ENCODE data around the gene PER3.
"Not testable (repeated sequence)": the region's sequence is repeated elsewhere in the genome, so short reads cannot be mapped to it uniquely, and the experiment has no call there.

The PER3 gene

DNA sequence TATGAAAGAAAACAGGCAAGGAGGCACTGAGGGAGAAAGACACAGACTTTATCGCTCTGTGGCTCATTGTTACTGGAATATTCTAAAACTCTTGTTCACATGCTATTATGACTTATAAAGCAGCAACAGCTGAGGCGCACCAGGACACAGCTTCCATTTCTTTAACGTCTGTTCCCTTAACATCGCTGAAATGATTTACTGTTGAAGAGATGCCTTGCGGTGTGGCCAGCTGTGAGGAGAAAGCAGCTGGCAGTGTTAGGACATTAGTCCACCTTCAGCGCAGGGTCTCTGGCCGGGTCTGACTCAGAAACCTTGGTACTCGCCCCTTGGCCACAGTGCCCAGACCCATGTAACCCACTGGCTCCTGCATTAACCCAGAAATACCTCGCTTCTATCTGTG lies 3.1 kb upstream of the PER3 start:
- no peak for DNase-seq

DNA sequence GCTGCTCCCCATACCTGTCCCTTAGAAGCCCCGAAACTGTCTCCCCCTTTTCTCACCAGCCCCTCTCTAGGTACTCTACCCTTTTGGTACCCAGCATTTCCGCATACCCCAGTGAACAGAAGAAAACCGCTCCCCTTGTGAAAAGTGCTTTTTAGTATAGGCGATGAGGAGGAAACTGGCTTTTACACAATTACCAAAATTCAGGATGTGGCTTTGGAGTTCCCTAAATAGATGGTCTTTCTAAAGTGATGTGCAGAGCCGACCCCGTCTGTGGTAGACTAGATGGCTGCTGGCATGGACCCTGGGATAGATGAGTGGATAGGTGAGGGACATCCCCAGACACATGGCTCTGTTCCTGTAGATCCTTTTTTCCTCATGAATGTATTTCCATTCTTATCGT lies 2.6 kb upstream of the PER3 start:
- DNase-seq, result no peak

DNA sequence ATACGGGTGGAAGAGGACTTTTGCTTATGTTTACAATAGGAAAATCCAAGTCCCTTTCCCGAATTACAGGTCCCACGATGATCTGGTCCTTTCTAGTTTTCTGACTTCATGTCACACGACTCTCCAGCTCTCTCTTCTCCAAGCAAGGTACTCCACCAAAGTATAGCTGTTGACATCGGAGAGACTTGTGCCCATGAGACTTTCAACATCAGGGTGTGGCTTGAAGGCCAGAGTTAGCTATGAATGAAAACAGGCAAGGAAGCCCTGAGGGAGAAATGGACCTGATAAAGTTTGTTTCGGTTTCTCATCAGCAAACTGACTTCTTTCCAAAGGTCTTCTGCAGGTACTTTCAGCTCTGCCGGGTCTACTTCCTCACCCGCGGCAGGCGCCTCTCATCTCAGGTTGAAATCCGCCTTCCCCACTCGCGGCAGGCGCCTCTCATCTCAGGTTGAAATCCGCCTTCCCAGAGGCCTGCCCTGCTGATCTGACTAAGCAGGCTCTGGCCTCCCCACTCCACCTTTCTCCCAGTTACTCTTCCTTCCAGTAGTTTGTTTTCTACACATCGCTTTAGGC lies 2.1 kb upstream of the PER3 start:
- peak; percentile 25 for DNase-seq

DNA sequence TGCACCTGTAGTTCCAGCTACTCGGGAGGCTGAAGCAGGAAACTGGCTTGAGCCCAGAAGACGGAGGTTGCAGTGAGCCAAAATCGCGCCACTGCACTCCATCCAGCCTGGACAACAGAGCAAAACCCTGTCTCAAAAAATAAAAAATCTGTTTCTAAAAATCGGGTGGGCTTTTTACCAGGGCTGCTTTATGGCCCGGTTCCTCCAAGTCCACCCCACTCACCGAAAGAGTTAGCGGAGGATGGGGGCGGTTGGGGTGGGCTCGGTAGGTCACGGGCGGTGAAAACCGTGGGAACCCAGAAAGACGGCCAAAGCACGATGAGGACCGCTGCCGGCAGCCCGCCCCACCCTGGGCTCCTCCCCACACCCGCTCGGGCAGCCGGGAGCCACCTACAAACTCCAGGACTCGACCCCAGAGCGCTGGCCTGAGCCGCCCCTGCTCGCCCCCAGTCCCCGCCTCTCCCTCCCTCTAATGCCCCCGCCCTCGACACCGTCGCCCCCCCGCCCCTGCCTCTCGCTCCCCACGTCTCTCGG lies 846 bp upstream of the PER3 start:
- no peak for DNase-seq

DNA sequence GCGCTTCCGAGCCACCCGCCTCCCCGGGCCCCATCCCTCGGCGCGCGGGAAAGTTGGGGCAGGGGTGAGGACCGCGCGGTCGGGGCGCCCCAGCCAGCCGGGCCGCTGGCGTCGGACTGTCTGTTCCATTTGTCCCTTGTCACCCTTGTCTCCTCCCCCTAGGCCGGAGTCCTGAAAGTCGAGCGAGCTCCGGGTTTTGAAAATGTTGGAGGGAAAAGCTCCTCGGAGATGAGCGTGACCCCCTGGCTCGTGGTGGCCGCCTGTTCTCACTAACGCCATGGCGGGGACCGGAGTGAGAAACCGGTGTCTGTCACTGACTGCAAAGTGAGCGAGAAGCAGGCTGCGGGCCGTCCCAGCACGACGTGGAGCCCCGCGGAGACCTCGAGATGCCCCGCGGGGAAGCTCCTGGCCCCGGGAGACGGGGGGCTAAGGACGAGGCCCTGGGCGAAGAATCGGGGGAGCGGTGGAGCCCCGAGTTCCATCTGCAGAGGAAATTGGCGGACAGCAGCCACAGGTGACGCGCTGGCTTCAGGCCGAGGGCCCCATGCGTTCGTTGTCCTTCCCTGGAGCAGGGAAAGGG lies 491 bp downstream of the PER3 start:
- no peak for DNase-seq

DNA sequence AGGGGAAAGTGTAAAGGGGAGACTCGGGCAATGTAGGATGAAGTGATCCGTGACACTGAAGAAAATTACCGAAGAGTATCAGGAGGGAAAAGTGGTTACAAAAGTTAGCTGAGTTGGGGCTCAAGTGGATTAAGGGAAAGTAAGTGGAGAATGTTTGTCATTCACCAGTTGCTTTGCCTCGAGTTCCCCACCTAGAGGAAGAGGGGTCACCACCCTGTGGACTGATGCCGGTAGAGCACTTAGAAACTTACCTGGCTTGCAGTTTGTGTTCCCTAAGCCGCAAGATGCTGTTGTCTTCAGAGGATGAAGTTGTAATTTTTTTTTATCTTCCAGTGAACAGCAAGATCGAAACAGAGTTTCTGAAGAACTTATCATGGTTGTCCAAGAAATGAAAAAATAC lies 1.0 kb downstream of the PER3 start:
- no peak for DNase-seq

DNA sequence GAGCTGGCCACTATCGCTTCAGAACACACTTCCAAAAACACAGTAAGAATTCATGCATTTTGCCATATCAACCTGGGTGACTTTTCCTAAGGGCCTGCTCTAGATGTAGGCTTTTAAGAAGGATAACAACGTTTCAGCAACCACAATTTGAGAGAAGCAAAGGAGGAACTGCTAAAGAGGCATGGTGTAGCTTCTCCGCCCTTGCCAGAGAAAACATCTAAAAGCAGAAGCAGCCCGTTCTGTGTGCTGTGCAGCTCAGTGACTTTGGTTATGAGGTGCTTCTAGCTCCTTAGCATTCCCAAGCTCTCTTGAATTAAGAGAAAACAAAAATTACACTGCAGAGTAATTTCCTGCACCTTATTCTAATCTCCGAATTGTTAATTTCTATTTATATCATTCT lies 2.7 kb downstream of the PER3 start:
- no peak for DNase-seq

DNA sequence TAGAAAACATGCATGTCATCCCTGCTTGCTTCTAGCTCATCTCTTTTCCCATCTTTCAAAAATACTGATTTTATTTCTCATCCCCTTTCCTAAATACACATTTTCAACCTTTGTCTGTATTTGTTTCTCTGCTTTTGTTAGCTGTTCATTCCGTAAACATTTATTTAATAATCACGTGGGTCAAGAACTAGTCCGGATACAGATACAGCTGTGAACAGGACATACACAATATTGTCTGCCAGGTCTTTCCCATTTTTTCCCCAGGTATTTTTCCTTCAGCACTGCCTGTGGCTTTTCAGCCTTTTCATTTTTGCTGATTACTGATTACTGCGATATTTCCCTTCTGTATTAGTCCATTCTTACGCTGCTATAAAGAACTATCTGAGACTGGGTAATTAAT lies 5.7 kb downstream of the PER3 start:
- no peak for DNase-seq

DNA sequence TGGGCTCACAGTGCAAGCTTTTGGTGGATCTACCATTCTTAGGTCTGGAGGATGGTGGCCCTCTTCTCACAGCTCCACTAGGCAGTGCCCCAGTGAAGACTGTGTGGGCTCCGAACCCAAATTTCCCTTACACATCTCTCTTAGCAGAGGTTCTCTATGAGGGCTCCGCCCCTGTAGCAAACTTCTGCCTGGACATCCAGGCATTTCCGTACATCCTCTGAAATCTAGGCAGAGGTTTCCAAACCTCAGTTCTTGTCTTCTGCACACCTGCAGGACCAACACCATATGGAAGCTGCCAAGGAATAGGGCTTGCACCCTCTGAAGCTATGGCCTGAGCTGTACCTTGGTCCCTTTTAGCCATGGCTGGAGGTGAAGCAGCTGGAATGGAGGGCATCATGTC lies 6.9 kb downstream of the PER3 start:
- DNase-seq, result not testable (repeated sequence)

DNA sequence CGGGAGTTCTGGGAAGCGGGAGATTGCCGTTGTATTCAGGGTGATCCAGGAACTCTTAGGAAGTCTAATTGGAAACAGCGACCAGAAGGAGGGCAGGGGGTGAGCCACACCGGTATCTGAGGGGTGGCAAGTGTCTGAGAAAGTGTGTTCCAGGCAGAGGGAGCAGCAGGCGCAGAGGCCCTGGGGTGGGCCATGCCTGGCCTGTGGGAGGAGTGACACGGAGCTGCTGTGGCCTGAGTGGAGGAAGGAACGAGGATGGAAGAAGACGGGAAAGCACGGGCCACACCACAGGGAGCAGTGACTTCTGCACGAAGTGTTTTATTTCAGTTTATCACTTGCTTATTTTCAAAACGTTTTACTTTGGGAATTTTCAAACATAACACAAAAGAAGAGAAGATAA lies 11.3 kb downstream of the PER3 start:
- no peak for DNase-seq

DNA sequence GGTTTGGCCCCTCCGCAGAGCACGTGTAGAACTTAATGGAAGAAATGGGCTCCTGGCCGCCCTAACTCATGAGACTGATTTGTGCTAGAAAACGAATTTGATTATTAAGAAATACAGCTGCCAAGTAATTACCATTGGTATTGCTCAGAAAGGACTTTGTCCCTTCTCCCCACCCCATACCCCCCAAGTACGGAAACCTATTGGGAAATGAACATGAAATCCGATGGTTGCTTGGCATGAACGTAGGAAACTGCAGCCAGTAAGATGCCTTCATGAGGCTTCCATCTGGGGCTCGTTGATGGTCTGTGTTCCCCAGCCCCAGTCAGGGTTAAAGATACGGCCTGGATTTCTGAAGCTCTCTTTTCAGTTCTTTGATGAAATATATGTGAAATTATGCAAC lies 21.4 kb downstream of the PER3 start:
- DNase-seq, result no peak

DNA sequence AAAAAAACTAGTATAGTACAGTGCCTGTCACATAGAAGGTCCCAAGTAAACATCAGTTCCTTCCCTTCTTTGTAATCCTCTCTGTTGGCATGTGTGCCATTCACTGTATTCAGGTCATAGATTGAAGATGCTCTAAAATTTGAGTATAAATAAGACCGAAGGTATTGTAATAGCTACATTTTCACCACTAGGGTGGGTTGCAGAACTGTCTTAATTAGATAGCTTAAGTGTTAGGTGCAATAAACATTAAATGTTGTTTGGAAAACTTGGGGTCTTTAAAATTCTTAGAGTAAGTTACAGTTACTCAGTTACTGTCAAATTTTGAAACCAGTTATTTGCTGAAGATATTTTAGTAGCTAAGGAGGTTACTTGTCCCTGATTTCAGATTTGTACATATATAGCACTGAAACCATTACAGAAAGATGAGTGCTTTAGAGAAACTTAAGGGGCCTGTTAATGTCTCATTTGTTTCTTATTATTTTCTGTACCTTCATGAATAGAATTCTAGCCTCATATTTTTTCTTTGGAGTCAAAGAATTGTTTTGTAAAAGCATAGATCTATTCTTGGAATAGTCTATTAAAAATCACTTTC lies 24.3 kb downstream of the PER3 start:
- no peak for DNase-seq

DNA sequence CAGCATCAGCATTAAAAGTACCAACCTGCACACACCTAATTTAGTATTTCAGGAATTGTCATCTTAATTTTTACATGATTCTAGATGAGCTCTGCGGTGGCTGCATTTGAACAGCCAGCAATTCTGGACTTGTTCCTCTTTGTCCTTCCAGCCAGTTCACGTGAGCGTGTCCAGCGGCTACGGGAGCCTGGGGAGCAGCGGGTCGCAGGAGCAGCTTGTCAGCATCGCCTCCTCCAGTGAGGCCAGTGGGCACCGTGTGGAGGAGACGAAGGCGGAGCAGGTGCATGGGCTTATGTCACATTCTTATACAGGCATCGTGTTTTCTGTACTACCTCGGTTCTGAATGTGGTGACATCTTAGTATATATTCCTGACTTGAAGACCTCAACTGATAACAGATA lies 25.7 kb downstream of the PER3 start:
- DNase-seq, result no peak

DNA sequence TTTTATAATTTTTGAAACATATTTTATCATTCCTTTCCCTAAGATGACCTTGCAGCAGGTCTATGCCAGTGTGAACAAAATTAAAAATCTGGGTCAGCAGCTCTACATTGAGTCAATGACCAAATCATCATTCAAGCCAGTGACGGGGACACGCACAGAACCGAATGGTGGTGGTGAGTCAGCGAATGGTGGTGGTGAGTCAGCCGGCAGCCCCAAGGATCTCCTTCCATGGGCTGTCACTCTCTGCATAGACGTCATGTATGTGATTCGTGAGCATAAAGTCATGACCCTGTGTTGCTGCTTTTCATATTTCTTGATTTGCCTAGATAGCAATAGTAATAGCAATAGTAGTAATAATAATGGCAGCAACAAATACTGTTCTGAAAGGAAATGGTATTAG lies 26.3 kb downstream of the PER3 start:
- DNase-seq, result peak; percentile 28

DNA sequence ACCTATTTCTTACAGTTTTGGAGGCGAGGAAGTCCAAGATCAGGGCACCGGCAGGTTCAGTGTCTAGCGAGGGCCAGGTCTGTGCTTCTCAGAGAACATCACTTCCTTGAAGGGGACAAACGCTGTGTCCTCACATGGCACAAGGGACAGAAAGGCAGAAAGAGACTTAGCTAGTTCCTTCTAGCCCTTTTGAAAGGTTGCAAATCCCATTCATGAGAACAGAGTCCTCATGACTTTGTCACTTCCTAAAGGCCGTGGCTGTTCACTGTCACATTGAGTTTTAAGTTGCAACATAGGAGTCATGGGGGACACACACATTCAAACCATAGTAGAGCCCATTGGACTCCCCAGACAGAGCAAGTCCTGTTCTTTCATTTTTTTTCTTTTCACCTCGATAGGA lies 27.4 kb downstream of the PER3 start:
- no peak for DNase-seq

DNA sequence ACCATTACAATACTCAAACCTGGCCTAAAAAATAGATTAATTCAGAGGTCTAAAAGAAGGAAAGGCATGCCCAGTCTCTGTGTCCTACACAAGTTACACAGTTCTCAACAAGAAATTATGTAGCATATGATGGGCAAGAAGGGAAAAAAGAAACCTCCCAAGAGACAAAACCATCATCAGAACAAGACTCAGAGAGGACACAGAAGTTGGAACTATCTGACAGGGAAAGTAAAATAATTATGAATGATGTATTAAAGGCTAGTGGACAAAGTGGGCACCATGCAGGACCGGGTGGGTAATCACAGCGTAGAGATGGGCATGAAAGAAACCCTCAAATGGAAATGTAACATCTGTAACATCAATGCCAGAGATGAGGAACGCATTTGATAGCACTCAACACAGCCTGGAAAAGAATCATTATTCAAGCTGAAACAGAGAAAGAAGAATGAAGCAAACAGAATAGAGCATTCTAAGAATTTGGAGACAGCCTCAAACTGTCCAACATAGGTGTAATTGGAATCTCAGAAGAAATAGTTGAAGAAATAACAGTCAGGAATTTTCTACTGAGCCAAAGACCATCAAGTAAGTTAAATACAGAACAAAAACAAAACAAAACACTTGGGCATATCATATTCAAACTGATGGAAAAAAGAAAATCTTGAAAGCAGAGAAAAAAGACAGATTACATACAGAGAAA lies 29.7 kb downstream of the PER3 start:
- DNase-seq, result no peak

DNA sequence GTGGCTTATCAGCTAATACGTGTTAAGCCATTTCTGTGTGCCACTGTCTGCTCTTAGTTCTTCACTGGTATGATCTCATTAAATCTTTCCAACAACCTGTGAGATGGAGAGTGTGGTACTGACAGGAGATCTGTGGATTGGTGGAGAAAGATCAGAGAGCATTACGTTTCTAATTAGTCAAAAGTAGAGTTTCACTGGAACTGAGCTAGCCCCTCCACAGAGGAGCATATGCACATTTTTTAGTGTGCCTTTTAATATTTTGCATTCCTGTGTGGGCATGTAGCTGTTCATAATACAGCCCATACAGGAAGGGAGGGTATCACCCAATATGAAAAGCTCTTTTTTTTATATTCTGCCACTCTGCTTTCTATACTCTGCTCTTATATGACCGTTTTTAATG lies 37.2 kb downstream of the PER3 start:
- no peak for DNase-seq

DNA sequence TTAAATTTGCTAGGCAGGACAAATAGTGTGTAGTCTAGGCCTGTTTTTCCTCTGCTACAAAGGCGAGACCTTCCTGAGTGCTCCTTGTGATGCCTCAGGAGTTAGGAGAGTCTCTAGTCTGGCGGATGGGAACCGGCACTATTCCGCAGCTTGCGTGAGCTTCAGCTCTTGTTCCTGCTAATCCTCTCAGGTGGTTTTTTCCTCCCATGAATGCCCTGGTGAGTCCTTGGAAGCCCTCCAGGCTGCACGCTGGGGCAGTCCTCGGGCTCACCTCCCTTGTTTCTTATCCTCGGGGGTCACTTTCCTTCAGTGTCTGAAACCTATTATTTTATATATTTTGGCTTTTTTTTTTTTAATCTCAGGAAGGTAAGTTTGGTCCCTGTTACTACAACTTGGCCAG lies 40.6 kb downstream of the PER3 start:
- no peak for DNase-seq

DNA sequence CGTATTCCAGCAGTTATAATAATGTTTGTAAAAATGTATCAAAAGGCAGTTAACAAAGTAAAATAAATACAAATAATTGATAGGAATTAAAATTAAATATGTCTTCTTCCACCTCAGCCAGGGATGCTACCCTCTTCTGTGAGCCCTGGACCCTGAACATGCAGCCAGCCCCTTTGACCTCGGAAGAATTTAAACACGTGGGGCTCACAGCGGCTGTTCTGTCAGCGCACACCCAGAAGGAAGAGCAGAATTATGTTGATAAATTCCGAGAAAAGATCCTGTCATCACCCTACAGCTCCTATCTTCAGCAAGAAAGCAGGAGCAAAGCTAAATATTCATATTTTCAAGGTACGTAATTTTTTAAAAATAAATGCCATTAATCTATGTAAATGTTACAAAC lies 42.3 kb downstream of the PER3 start:
- DNase-seq, result no peak

DNA sequence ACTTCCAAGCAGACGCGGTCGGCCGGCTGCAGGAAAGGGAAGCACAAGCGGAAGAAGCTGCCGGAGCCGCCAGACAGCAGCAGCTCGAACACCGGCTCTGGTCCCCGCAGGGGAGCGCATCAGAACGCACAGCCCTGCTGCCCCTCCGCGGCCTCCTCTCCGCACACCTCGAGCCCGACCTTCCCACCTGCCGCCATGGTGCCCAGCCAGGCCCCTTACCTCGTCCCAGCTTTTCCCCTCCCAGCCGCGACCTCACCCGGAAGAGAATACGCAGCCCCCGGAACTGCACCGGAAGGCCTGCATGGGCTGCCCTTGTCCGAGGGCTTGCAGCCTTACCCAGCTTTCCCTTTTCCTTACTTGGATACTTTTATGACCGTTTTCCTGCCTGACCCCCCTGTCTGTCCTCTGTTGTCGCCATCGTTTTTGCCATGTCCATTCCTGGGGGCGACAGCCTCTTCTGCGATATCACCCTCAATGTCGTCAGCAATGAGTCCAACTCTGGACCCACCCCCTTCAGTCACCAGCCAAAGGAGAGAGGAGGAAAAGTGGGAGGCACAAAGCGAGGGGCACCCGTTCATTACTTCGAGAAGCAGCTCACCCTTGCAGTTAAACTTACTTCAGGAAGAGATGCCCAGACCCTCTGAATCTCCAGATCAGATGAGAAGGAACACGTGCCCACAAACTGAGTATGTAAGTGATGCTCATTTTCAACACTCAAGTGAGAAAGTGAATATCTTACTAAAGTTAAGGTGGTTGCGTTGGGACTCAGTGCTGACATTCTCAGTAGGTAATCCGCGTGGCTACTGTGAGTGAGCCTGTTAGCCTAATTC lies 43.2 kb downstream of the PER3 start:
- peak; percentile 31 for DNase-seq

DNA sequence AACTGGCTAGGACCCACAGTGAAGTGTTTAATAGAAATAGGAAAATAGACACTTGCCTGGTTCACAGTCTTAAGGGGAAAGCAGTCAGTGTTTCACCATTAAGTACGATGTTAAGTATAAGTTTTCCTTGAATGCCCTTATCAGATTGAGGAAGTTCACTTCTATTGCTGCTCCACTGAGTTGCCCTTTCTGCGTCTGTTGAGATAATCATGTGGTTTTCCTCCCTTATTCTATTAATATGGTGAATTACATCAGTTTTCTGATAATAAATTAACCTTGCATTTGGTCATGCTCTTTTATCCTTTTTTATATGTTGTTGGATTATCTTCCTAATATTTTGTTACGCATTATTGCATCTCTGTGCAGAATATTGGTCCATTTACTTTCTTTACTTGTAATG lies 47.4 kb downstream of the PER3 start:
- no peak for DNase-seq

DNA sequence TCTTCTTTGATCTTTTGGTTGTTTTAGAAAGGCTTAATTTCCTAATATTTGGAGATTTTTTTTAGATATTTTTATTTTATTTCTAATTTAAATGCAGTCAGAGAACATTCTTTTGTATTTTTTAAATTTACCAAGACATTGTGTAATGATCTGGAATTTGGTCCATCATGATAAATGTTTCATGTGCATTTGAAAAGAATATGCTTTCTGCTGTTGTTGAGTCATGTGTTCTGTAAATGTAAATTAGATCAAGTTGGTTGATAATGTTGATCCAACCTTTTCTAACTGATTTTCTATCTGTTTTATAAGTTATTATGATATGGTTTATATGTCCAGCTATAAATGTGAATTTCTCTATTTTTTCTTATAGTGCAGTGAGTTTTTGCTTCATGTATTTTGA lies 48.9 kb downstream of the PER3 start:
- no peak for DNase-seq

DNA sequence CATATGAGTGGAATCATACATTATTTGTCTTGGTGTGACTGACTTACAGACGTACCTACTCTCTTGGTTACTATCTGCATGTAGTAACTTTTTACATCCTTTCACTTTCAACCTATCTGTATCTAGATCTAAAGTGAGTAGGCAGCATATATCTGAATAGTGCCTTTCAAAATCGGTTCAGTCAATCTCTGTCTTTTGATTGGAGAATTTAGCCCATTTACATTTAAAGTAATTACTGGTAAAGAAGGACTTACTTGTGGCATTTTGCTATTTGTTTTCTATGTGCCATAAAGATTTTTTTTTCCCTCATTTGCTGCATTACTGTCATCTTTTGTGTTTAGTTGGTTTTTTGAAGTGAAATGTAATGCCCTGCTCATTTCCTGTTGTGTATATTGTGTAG lies 54.6 kb downstream of the PER3 start:
- no peak for DNase-seq

All from activated CD8-positive, alpha-beta memory T cell treated with anti-CD3 and anti-CD28 coated beads, Interleukin-2, amount 50 U/mL, for 4 hours (primary cell).